Heart left ventricle (tissue), 13 donors: ENCODE results near the gene GRIA3.

ENCODE experiments used
- CTCF ChIP-seq, 12 donors: fragments of 200-600 bp; sonication (generic) in 4 of 12; IDR thresholded peaks; one replicate each; pipeline versions ENCODE4 v1.5.0 to v1.8.0; 2018 to 2022; ENCODE audit warnings: antibody characterized with exemption in 12 of 12, mild to moderate bottlenecking in 5 of 12
- POLR2A ChIP-seq, 2 donors: fragments of 450-650 bp; IDR thresholded peaks; one replicate each; pipeline ENCODE4 v1.6.1; 2017; ENCODE audit warnings: antibody characterized with exemption in 2 of 2, mild to moderate bottlenecking in 2 of 2, moderate library complexity in 2 of 2
- donor health status: ischemic (EF 13 %, LVEDD 7.1; RV severe dilation, severe dysfunction).
- donor health status: DM: no; HTN: yes; CAD: no.
- donor health status: DM: no; HTN: no; CAD: no.
- donor health status: ischemic (EF 25% LVEDD 6.9; RV normal size, moderate dysfunction).
- donor health status: ischemic (EF 25% LVEDD 5.7; RV mildly dilated, moderate dysfunction).
- donor health status: ischemic (EF 35%, LVEDD 5.7; RV mildly dilated, moderate dysfunction).
- donor health status: nonischemic (EF 11% LVEDD 7.7; RV severe dilation, severe dysfunction).
- donor health status: DM: yes; HTN: yes; CAD: no.
- donor health status: PGD.
- donor health status: ischemic (EF 29% LVEDD 5.4; RV normal size, mild dysfunction).
- donor health status: nonischemic (EF 23%, LVEDD 6.1; RV moderate dilation, normal function).

- TF ChIP-seq CTCF (IDR thresholded peaks at IDR 0.05) (no peak), POLR2A (IDR thresholded peaks at IDR 0.05) (no peak)
These were observed 252.5 kb downstream of the GRIA3 start for GRCh38 chrX:123436512-123437136.
